Uterus (tissue), 2 donors: Measurements from ENCODE around the gene PTPRG.

Source experiments
- POLR2A ChIP-seq, 2 donors: fragments of 450-650 bp; IDR thresholded peaks; one replicate each; pipeline ENCODE4 v1.6.1; 2016; ENCODE audit warnings: antibody characterized with exemption in 2 of 2, mild to moderate bottlenecking in 1 of 2, moderate library complexity in 1 of 2
- TF ChIP-seq, protein P1 (sequence below), 4 experiments: fragments of 200-600 bp in 2 of 4; fragments of 450-650 bp in 2 of 4; sonication (generic) in 2 of 4; IDR thresholded peaks; one replicate each; pipeline ENCODE4 v1.5.1; 2016 to 2019; ENCODE audit warnings: antibody characterized with exemption in 4 of 4, mild to moderate bottlenecking in 2 of 4, moderate library complexity in 1 of 4

DNA sequence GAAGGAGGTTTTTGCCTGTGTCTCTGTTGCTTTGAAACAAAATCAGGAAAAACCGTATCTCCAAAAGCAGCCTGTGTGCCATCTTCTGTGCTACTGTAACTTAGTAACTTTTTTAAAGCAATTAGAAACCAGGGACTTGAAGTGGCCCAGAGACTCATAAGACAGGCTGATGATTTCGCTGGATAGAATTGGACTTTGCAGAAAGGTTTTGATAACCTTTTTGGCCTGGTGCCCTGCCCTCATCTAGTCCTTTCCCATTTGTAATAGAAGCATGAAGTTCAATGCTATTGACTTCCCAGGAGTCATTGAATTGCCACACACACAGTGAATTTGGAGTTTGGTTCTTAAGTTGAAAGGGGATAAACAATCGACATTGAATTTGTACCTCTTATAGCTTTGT, 157.2 kb downstream of the PTPRG start:
- TF ChIP-seq, protein P1, sequence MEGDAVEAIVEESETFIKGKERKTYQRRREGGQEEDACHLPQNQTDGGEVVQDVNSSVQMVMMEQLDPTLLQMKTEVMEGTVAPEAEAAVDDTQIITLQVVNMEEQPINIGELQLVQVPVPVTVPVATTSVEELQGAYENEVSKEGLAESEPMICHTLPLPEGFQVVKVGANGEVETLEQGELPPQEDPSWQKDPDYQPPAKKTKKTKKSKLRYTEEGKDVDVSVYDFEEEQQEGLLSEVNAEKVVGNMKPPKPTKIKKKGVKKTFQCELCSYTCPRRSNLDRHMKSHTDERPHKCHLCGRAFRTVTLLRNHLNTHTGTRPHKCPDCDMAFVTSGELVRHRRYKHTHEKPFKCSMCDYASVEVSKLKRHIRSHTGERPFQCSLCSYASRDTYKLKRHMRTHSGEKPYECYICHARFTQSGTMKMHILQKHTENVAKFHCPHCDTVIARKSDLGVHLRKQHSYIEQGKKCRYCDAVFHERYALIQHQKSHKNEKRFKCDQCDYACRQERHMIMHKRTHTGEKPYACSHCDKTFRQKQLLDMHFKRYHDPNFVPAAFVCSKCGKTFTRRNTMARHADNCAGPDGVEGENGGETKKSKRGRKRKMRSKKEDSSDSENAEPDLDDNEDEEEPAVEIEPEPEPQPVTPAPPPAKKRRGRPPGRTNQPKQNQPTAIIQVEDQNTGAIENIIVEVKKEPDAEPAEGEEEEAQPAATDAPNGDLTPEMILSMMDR (IDR thresholded peaks at IDR 0.05) = no peak
- no peak for TF ChIP-seq POLR2A (IDR thresholded peaks at IDR 0.05)
